Stimulated activated CD8-positive, alpha-beta memory T cell treated with anti-CD3 and anti-CD28 coated beads, Interleukin-7, amount 100 ng/mL, for 48 hours (primary cell): ENCODE measurements around the gene TMA16.
A peak's percentile ranks its signal among the peaks of the same experiment; 100 is the strongest.
"Not testable (repeated sequence)": the region's sequence is repeated elsewhere in the genome, so short reads cannot be mapped to it uniquely, and the experiment has no call there.

Source experiments
- DNase-seq, 2 donors: peaks; one replicate each; pipeline ENCODE4 v3.0.0-alpha.2; 2020; ENCODE audit warnings: low read depth in 1 of 2; ENCODE audit errors: extremely low read depth in 1 of 2

Gene TMA16

GRCh38 chr4:163494360-163495241 is at the start of gene TMA16:
TSS of gene TMA16 (plus strand) at chr4:163494690. CDS start at chr4:163494802, 112 bp downstream.
- peak; percentile 73 to 83 for DNase-seq

- DNase-seq, result not testable (repeated sequence)
Observed at GRCh38 chr4:163447023-163447422, 47.5 kb upstream of the TMA16 start.

- no peak for DNase-seq
Observed at GRCh38 chr4:163447481-163447880, 47.0 kb upstream of the TMA16 start.

DNA sequence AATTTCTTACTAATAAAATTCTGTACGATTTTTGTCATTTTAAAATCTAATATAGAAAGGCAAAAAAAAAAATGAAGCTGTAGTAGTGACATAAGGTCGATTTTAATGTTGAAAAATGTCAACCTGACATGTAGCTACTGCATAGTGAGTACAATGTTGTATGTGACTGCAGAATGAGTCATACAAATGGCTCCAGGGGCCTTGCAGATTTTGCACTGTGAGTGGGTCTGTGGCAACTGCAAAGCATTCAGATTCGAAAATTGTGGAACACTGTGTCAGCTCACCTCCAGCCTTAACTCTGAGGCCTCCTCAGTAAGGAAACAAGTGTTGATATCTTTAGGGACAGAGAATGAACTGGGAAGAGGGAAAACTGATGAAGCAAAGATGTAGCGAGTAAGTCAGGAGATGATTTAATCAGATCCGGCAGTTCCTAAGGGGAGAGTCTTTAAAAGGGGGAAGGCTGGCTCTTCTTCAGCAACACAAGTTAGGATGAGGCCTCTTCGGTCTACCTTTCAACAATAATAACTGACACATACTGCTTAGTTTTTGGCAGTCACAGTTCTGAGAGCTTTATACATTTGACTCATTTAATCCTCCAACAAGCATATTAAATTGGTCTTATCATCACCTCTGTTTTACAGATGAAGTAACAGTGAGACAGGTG is 45.8 kb upstream of the TMA16 start:
- DNase-seq, result no peak

GRCh38 chr4:163462556-163462955 is 31.9 kb upstream of the TMA16 start:
- DNase-seq, result no peak

- no peak for DNase-seq
Observed at GRCh38 chr4:163467082-163467770, 27.3 kb upstream of the TMA16 start.

DNA sequence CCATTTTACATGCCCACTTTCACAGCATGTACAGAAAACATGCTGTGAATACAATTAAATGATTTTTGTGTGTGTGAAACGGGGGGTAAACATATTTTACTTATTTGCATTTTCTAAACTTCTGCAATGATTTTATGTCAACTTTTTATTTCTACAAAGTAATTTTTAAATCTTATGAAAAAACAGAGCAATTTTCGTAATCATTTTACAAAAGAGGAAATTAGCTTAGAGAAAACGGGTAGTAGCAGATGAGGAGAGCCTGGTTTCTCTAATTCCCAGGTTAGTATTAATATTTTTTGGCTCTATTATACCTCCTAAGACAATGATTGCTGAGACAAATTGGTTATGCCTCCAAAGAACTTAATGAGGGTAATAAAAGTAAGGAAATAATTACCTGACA is 24.1 kb upstream of the TMA16 start:
- no peak for DNase-seq

DNA sequence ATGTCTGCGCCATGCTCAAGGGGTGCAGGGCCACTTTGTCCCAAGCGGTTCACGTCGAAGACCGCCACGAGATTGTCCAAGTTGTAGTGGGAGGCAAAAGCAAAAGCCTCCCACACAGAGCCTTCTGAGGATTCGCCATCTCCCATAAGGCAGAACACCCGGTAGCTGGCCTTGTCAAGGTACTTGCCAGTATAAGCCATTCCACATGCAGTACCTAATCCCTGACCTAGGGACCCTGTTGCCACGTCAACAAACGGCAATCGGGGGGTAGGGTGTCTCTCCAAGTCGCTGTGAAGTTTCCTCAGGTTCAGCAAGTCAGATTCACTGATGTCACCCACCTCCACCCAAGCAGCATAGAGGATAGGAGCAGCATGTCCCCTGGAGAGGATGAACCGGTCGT is 21.4 kb upstream of the TMA16 start:
- DNase-seq, result no peak

DNA sequence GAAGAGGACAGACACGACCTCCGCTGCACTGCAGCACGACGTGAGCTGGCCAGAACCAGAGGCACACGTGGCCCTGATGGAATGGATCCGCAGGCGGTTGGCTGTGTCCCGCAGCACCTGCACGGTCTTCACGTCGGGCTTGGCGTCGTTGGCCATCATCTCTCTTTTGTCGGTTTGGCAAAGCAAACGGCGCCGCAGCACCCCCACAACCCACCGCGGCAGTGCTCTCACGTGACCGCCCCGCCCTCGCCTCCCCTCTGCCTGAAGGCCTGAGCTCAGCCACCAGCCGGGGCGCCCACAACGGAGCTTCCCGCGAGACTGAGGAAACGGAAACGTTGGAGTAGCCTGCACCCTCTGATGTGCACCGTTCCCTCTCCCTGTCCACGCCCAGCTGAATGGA is 20.9 kb upstream of the TMA16 start, which contains the start of gene TKTL2:
TKTL2 (minus strand) TSS at position 179 of the 400 bp plus-strand sequence; CDS start at position 159, 20 bp downstream.
- no peak for DNase-seq

- no peak for DNase-seq
Observed at GRCh38 chr4:163474027-163474426, 20.5 kb upstream of the TMA16 start.

- DNase-seq, result no peak
Observed at GRCh38 chr4:163476761-163477438, 17.6 kb upstream of the TMA16 start.

DNA sequence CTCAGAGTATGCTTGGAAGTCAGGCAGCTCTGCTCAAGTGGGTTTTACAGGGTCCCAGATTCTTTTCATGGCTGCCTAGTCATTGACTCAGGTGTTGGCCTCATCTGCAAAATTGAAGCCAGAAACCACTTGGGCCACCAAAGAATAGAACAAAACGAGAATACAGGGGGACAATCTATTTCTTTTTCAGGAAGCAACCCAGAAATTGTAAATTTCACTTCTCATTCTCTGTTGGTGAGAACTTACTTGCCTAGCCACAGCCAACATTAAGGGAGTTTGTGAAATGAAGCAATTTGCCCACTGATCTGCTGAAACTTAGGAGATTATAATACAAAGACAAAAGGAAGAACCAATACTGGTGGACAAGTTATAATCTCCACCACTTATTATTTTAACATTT is 12.3 kb upstream of the TMA16 start:
- no peak for DNase-seq

GRCh38 chr4:163484906-163485305 is 9.6 kb upstream of the TMA16 start:
- peak in 1 of 2 donors; percentile 47 for DNase-seq

DNA sequence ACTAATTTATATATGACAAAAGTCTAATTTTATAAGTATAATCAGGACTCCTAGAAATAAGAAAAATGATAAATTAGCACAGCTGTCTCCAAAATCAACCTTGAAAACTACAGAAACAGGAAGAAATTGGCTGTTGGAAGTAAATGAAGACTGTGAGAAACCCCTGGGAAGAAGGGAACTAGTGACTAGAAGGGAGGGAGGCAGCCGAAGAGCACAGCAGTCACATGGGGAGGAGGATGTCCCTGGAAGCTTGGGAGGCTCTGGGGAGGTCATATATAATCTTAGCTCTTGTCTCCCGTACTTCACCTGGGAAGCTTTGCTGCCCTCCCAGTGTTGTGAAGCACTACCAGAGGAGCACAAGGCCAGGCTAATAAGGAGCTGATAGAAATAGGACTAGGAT is 8.9 kb upstream of the TMA16 start:
- no peak for DNase-seq

GRCh38 chr4:163486321-163486720 is 8.2 kb upstream of the TMA16 start:
- no peak for DNase-seq

DNA sequence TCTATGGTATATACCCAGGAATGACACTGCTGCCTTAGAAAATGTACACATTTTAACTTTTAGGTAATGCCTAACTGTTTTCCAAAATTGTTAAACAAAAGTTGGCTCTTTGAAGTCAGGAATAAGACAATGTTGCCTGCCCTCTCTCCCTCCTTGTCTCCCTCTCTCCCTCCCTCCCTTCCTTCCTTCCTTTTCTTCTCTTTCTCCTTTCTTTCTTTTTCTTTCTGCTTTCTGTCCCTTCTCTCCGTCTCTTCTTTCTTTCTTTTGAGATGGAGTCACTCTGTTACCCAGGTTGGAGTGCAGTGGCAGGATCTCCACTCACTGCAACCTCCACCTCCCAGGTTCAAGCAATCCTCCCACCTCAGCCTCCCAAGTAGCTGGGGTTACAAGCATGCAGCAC is 4.6 kb upstream of the TMA16 start:
- no peak for DNase-seq

DNA sequence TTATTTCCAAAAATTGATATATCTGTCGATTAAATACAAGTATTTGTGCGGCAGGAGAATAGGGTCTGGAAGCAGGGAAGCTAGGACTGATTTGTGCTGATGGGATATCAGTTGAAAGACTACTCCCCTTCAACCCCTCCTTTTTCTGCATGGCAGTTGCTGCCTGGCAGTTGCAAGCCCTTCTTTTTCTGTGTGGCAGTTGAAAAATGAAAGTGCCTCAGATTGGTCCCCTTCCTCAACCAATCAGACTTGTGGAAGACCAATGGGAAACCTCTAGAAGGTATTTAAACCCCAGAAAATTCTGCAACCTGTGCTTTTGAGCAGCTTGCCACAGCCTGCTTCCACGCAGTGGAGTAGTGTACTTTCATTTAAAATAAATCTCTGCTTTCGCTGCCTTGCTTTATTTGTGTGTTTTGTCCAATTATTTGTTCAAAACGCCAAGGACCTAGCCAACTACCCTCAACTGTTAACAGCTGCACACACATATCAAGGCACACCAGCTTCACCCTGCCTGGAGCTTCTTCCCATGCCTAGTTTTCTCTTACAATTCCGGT is 1.5 kb upstream of the TMA16 start:
- no peak for DNase-seq

- DNase-seq, result no peak
Observed at GRCh38 chr4:163493643-163494359, 689 bp upstream of the TMA16 start.

- DNase-seq, result no peak
Observed at GRCh38 chr4:163495900-163496299, 1.4 kb downstream of the TMA16 start.

DNA sequence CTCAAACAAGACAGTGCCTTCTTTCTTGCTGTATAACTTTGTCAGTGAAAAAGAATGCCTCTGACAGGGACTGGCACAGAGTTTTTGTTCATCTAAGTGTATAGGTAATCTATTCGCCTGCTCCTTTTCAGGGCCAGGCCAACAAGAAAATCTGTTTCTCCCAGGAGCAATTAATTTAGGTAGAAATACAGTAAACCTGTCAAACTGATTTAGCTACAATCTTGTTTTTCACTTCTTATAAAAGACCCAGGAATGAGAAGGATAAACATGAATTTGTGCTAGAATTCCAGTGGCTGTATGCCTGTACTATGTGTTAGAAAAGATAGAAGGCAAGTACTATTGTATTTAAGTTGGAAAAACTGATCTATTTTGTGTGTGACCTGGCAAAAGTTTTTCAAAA is 6.1 kb downstream of the TMA16 start:
- DNase-seq, result no peak
